ENCODE data around the gene TSPAN4. TPM values are rescaled to one million over a fixed set of nuclear protein-coding genes. Genes with fewer than 3 reads are reported as not detected.

Gene TSPAN4
- polyA plus RNA-seq, 4 donors: 57.4 to 142 (median 71.4) TPM

GRCh38 chr11:847876-848275 lies 5.2 kb downstream of the TSPAN4 start:
- no peak for DNase-seq (ENCODE audit: low read depth in 4 of 4, low spot score in 3 of 4)

GRCh38 chr11:848380-848931 lies 5.8 kb downstream of the TSPAN4 start:
- no peak for DNase-seq (ENCODE audit: low read depth in 4 of 4, low spot score in 3 of 4)

GRCh38 chr11:849104-849824 lies 6.6 kb downstream of the TSPAN4 start:
- DNase-seq (ENCODE audit: low read depth in 4 of 4, low spot score in 3 of 4): no peak

GRCh38 chr11:849951-850774 lies 7.5 kb downstream of the TSPAN4 start:
- DNase-seq (ENCODE audit: low read depth in 4 of 4, low spot score in 3 of 4): no peak

GRCh38 chr11:850775-851763 lies 8.4 kb downstream of the TSPAN4 start:
- DNase-seq (ENCODE audit: low read depth in 4 of 4, low spot score in 3 of 4): no peak

GRCh38 chr11:852762-853161 lies 10.1 kb downstream of the TSPAN4 start:
- no peak for DNase-seq (ENCODE audit: low read depth in 4 of 4, low spot score in 3 of 4)

GRCh38 chr11:853682-854448 lies 11.2 kb downstream of the TSPAN4 start:
- no peak for DNase-seq (ENCODE audit: low read depth in 4 of 4, low spot score in 3 of 4)

- no peak for DNase-seq (ENCODE audit: low read depth in 4 of 4, low spot score in 3 of 4)
These were observed 12.1 kb downstream of the TSPAN4 start for GRCh38 chr11:854601-855329.

GRCh38 chr11:855330-855674 lies 12.7 kb downstream of the TSPAN4 start:
- no peak for DNase-seq (ENCODE audit: low read depth in 4 of 4, low spot score in 3 of 4)

- DNase-seq (ENCODE audit: low read depth in 4 of 4, low spot score in 3 of 4): no peak
These were observed 13.1 kb downstream of the TSPAN4 start for GRCh38 chr11:855796-856195.

- DNase-seq (ENCODE audit: low read depth in 4 of 4, low spot score in 3 of 4): no peak
These were observed 13.7 kb downstream of the TSPAN4 start for GRCh38 chr11:856397-856796.

GRCh38 chr11:858053-858761 lies 15.6 kb downstream of the TSPAN4 start:
- DNase-seq (ENCODE audit: low read depth in 4 of 4, low spot score in 3 of 4): no peak

GRCh38 chr11:858762-859339 lies 16.2 kb downstream of the TSPAN4 start:
- no peak for DNase-seq (ENCODE audit: low read depth in 4 of 4, low spot score in 3 of 4)

GRCh38 chr11:859394-860131 lies 16.9 kb downstream of the TSPAN4 start:
- no peak for DNase-seq (ENCODE audit: low read depth in 4 of 4, low spot score in 3 of 4)

- DNase-seq (ENCODE audit: low read depth in 4 of 4, low spot score in 3 of 4): no peak
These were observed 17.8 kb downstream of the TSPAN4 start for GRCh38 chr11:860234-861104.

- no peak for DNase-seq (ENCODE audit: low read depth in 4 of 4, low spot score in 3 of 4)
These were observed 18.4 kb downstream of the TSPAN4 start for GRCh38 chr11:861105-861479.
